Keratinocyte (primary cell): ENCODE measurements around the gene SKAP1. TPM values are rescaled to one million over a fixed set of nuclear protein-coding genes. Genes with fewer than 3 reads are reported as not detected.

Source experiments
- DNase-seq: peaks from one replicate; pipeline ENCODE4 v3.0.0-alpha.2; 2011; ENCODE audit warnings: low read depth, missing footprints, low spot score
- FAIRE-seq: peaks from 2 replicates; lab custom pipeline; 2011; peaks lifted over from hg19 to GRCh38; lab: Jason Lieb, UNC
- H2AFZ ChIP-seq: 2 replicates; pipeline ENCODE4 v1.6.0; 2012; ENCODE audit warnings: low read length, control low read depth, inconsistent platforms; ENCODE audit not compliant: control insufficient read depth
- H3K27ac ChIP-seq: 2 replicates; pipeline ENCODE4 v1.5.1; 2011; ENCODE audit warnings: low read length; ENCODE audit not compliant: control insufficient read depth, insufficient read depth
- H3K27me3 ChIP-seq: 3 replicates; pipeline ENCODE4 v1.6.0; 2011; ENCODE audit warnings: low read length; ENCODE audit not compliant: control insufficient read depth, insufficient read depth; ENCODE audit errors: extremely low read depth
- H3K36me3 ChIP-seq, 2 experiments: 2 replicates in 1 of 2; 3 replicates in 1 of 2; pipeline ENCODE4 v1.5.1; 2011; ENCODE audit warnings: low read length in 2 of 2, mild to moderate bottlenecking in 1 of 2; ENCODE audit not compliant: control insufficient read depth in 2 of 2, insufficient read depth in 2 of 2; ENCODE audit errors: extremely low read depth in 1 of 2
- H3K4me1 ChIP-seq: 3 replicates; pipeline ENCODE4 v1.5.1; 2011; ENCODE audit warnings: low read length; ENCODE audit not compliant: control insufficient read depth, insufficient read depth; ENCODE audit errors: extremely low read depth
- H3K4me2 ChIP-seq: 3 replicates; pipeline ENCODE4 v1.6.0; 2011; ENCODE audit warnings: low read depth, low read length; ENCODE audit not compliant: control insufficient read depth, insufficient read depth; ENCODE audit errors: extremely low read depth
- H3K4me3 ChIP-seq, 3 experiments: fragments of 200-600 bp in 1 of 3; sonication (generic) in 1 of 3; 2 replicates in 2 of 3; 3 replicates in 1 of 3; pipeline ENCODE4 v1.5.1; 2011 to 2016; ENCODE audit warnings: low read length in 3 of 3, mild to moderate bottlenecking in 3 of 3, control low read depth in 2 of 3, inconsistent platforms in 1 of 3, low read depth in 1 of 3, mixed read lengths in 1 of 3, mixed run types in 1 of 3, moderate library complexity in 1 of 3; ENCODE audit not compliant: control insufficient read depth in 2 of 3, insufficient read depth in 2 of 3; ENCODE audit errors: extremely low read depth in 1 of 3
- H3K79me2 ChIP-seq: 2 replicates; pipeline ENCODE4 v1.6.0; 2012; ENCODE audit warnings: low read length; ENCODE audit not compliant: control insufficient read depth, insufficient read depth
- H3K9ac ChIP-seq: 3 replicates; pipeline ENCODE4 v1.6.0; 2011; ENCODE audit warnings: low read length; ENCODE audit not compliant: control insufficient read depth, insufficient read depth; ENCODE audit errors: extremely low read depth
- H3K9me1 ChIP-seq: 3 replicates; pipeline ENCODE4 v1.6.0; 2011; ENCODE audit warnings: low read length; ENCODE audit not compliant: control insufficient read depth, insufficient read depth; ENCODE audit errors: extremely low read depth
- H3K9me3 ChIP-seq: 2 replicates; pipeline ENCODE4 v1.5.1; 2012; ENCODE audit warnings: low read depth, low read length; ENCODE audit not compliant: control insufficient read depth
- H4K20me1 ChIP-seq: 3 replicates; pipeline ENCODE4 v1.6.0; 2011; ENCODE audit warnings: low read length; ENCODE audit not compliant: control insufficient read depth, insufficient read depth; ENCODE audit errors: extremely low read depth
- CTCF ChIP-seq, 3 experiments: IDR thresholded peaks in 1 of 3; conservative IDR thresholded peaks in 1 of 3; optimal IDR thresholded peaks in 1 of 3; 2 replicates in 2 of 3; 3 replicates in 1 of 3; pipeline versions ENCODE3 to v1.5.1; 2011; ENCODE audit warnings: low read length in 3 of 3, mild to moderate bottlenecking in 3 of 3, moderate library complexity in 2 of 3, control low read depth in 1 of 3, inconsistent platforms in 1 of 3; ENCODE audit not compliant: insufficient read depth in 2 of 3; ENCODE audit errors: extremely low read depth in 1 of 3
- EZH2 ChIP-seq: IDR thresholded peaks from one replicate; pipeline ENCODE4 v1.6.1; 2012; ENCODE audit warnings: inconsistent platforms, mild to moderate bottlenecking, low read length, moderate library complexity
- dilution Hi-C: fragments of 300-500 bp; cut with MboI; formaldehyde crosslinking; loops from one replicate; pipeline ENCODE4 v1.7.0; 2020; ENCODE audit warnings: low sequenced_read_pairs; ENCODE audit not compliant: extremely low pct_ligation_motif_present
- polyA plus RNA-seq, 5 experiments: library from polyadenylated mRNA; depleted of rRNA in 3 of 5; stranded (reverse) in 3 of 5; stranded (forward) in 1 of 5; unstranded in 1 of 5; fragments of >200 nt; gene quantifications; 1 replicate in 1 of 5; 2 replicates in 3 of 5; 3 replicates in 1 of 5; pipeline versions ENCODE4 v1.2.1 to v1.2.3, GENCODE V29; 2011 to 2012; ENCODE audit warnings: missing spikeins in 2 of 5, low read depth in 1 of 5, low replicate concordance in 1 of 5

The SKAP1 gene
- polyA plus RNA-seq, 1 donor (not counting 4 experiments of a cell fraction or from before 2014, with no cell fraction given), result not detected

GRCh38 chr17:48134912-48135480 lies 295.0 kb downstream of the SKAP1 start:
- Histone ChIP-seq H3K9ac (no peak overlapping the region), H3K27me3 (no peaks in the 10 kb centered on the region), H4K20me1 (no peaks in the 10 kb centered on the region), H3K27ac (no peak overlapping the region), H3K4me2 (no peak overlapping the region), H3K9me1 (no peaks in the 10 kb centered on the region), H3K4me1 (no peaks in the 10 kb centered on the region), H3K79me2 (no peaks in the 10 kb centered on the region), H2AFZ (no peak overlapping the region), H3K36me3 (no peaks in the 10 kb centered on the region), H3K4me3 (no peak overlapping the region), H3K9me3 (no peaks in the 10 kb centered on the region)
- FAIRE-seq, result no peak
- dilution Hi-C loops, result no loop called here
- DNase-seq, result no peak
- TF ChIP-seq EZH2, result no peak
- TF ChIP-seq CTCF (optimal IDR thresholded peaks at IDR 0.05 in 1 of 3, IDR thresholded peaks at IDR 0.05 in 1 of 3, conservative IDR thresholded peaks at IDR 0.05 in 1 of 3; ENCODE audit: extremely low read depth in 1 of 3, insufficient read depth in 2 of 3, low read length in 3 of 3), result peak in 1 of 3 experiments; percentile 38

- no peak overlapping the region for H3K4me2 ChIP-seq
- H3K4me3 ChIP-seq, result no peak overlapping the region
- no peaks in the 10 kb centered on the region for H3K79me2 ChIP-seq
- H4K20me1 ChIP-seq, result no peaks in the 10 kb centered on the region
- FAIRE-seq, result no peak
- no peak for DNase-seq
- H3K9ac ChIP-seq, result no peak overlapping the region
- dilution Hi-C loops, result no loop called here
- H3K36me3 ChIP-seq, result no peaks in the 10 kb centered on the region
- no peaks in the 10 kb centered on the region for H3K9me1 ChIP-seq
- H3K4me1 ChIP-seq, result peaks cover 7% of the 10 kb centered on the region
- no peaks in the 10 kb centered on the region for H3K27me3 ChIP-seq
- H3K9me3 ChIP-seq, result no peaks in the 10 kb centered on the region
- no peak overlapping the region for H2AFZ ChIP-seq
- no peak overlapping the region for H3K27ac ChIP-seq
- TF ChIP-seq CTCF (optimal IDR thresholded peaks at IDR 0.05 in 1 of 3, IDR thresholded peaks at IDR 0.05 in 1 of 3, conservative IDR thresholded peaks at IDR 0.05 in 1 of 3; ENCODE audit: extremely low read depth in 1 of 3, insufficient read depth in 2 of 3, low read length in 3 of 3), result no peak
- TF ChIP-seq EZH2, result no peak
Observed at GRCh38 chr17:48132385-48132784, 297.6 kb downstream of the SKAP1 start.
